T1000 (cell line): ENCODE measurements around the gene CACFD1.

ENCODE experiments used
- DNase-seq: peaks from one replicate; lab custom pipeline; 2025; ENCODE audit warnings: mixed read lengths; lab: John Stamatoyannopoulos, UW

Gene CACFD1

GRCh38 chr9:133484671-133485437, 25.1 kb downstream of the CACFD1 start:
- DNase-seq: no peak

- DNase-seq: no peak
Observed at GRCh38 chr9:133485531-133486260, 25.9 kb downstream of the CACFD1 start.

GRCh38 chr9:133487331-133487725, 27.6 kb downstream of the CACFD1 start:
- DNase-seq: no peak

GRCh38 chr9:133488686-133489252, 29.0 kb downstream of the CACFD1 start:
- DNase-seq: no peak

GRCh38 chr9:133489253-133490190, 29.7 kb downstream of the CACFD1 start:
- DNase-seq: no peak

GRCh38 chr9:133490201-133490681, 30.5 kb downstream of the CACFD1 start:
- DNase-seq: no peak

- DNase-seq: no peak
Observed at GRCh38 chr9:133490865-133491655, 31.3 kb downstream of the CACFD1 start.

- DNase-seq: no peak
Observed at GRCh38 chr9:133491656-133491925, 31.8 kb downstream of the CACFD1 start.

- no peak for DNase-seq
Observed at GRCh38 chr9:133492061-133493021, 32.6 kb downstream of the CACFD1 start.

GRCh38 chr9:133493428-133493827, 33.6 kb downstream of the CACFD1 start:
- no peak for DNase-seq

GRCh38 chr9:133493845-133494540, 34.2 kb downstream of the CACFD1 start:
- no peak for DNase-seq

- DNase-seq: no peak
Observed at GRCh38 chr9:133494636-133495326, 35.0 kb downstream of the CACFD1 start.

GRCh38 chr9:133495327-133496293, 35.8 kb downstream of the CACFD1 start:
- no peak for DNase-seq

GRCh38 chr9:133496861-133497842, 37.4 kb downstream of the CACFD1 start:
- DNase-seq: no peak

- no peak for DNase-seq
Observed at GRCh38 chr9:133499132-133499891, 39.5 kb downstream of the CACFD1 start.

- no peak for DNase-seq
Observed at GRCh38 chr9:133499892-133500270, 40.1 kb downstream of the CACFD1 start.
